Measurements from ENCODE around the gene TTLL9. TPM values are rescaled to one million over a fixed set of nuclear protein-coding genes. Genes with fewer than 3 reads are reported as not detected.

Gene TTLL9
- total RNA-seq, 4 donors from 2014 or later: 0.47 to 1.7 TPM; not detected in 2

DNA sequence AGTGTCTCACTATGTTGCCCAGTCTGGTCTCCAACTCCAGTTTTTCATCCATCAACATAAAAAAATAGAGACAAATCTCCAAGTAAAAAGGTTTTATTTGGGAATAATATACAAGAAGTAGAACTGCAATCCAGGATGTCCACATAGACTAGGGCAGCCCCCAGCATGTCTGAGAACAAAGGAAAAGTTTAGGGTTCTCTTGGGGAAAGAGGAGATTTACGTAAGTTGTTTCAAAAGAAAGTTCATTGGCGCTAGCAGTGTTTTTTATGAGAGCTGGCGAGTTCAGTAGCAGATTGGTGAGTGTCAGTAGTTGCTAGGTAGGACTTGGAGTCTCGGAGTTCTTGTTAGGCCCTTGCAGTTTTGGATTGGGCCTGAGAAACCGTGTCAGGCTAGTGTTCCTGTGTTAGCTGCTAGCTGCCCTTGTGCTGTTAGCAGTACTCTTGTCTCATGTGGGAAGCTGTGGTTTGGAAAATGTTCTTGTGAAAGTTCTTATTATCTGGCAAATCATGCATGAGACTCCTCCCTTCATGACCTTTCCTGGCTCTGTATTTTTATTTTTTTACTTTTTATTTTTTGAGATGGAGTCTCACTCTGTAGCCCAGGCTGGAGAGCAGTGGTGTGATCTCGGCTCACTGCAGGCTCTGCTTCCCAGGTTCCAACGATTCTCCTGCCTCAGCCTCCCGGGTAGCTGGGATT lies 24.7 kb downstream of the TTLL9 start:
- Histone ChIP-seq H3K4me3 (no peak overlapping the region), H3K27ac (peak overlapping the region in 3 of 4 donors; percentile 8 to 51 (median 25)), H3K4me1 (no peaks in the 10 kb centered on the region), H3K9me3 (no peaks in the 10 kb centered on the region), H3K36me3 (no peaks in the 10 kb centered on the region), H3K27me3 (no peaks in the 10 kb centered on the region)
- peak in 2 of 3 donors; percentile 73 to 79 for DNase-seq
- no peak for TF ChIP-seq POLR2A (IDR thresholded peaks at IDR 0.05)
- no peak for TF ChIP-seq CTCF (IDR thresholded peaks at IDR 0.05)

DNA sequence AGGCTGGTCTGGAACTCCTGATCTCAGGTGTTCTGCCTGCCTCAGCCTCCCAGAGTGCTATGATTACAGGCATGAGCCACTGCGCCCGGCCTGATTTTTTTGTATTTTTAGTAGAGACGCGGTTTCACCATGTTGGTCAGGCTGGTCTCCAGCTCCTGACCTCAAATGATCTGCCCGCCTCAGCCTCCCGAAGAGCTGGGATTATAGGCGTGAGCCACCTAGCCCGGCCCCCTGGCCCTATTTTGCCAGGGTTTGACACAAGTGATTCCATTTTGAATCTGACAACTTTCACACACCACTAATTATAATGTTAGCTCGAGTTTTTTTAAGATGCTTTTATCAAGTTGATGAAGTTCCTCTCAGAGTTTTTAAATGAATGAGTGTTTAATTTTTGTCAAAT lies 25.6 kb downstream of the TTLL9 start:
- H3K27ac ChIP-seq: peak overlapping the region in 1 of 4 donors; percentile 25
- no peak for TF ChIP-seq CTCF (IDR thresholded peaks at IDR 0.05)

DNA sequence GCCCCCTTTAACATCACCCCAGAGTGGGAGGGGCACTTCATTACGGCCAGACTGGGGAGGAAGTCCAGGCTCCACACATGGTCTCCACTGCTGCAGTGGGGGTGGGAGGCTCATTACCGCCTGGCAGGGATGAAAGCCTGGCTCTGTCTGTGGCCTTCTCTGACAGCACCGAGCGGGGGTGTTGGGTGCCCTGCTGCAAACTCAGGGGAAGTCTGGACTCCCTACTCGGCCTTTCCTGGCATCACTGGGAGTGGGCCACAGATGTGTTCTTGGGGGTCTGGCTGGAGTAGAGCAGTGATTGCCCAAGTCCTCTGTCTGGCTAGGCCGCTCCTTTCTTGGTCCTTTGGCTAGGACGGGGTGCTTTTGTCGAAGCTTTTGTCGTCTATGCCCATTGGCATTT lies 27.1 kb downstream of the TTLL9 start:
- H3K4me3 ChIP-seq: no peak overlapping the region
- H3K9me3 ChIP-seq: no peaks in the 10 kb centered on the region
- no peaks in the 10 kb centered on the region for H3K4me1 ChIP-seq
- H3K27ac ChIP-seq: no peak overlapping the region
- H3K36me3 ChIP-seq: no peaks in the 10 kb centered on the region
- no peak for DNase-seq
- TF ChIP-seq CTCF (IDR thresholded peaks at IDR 0.05) (no peak), POLR2A (IDR thresholded peaks at IDR 0.05) (no peak)
- H3K27me3 ChIP-seq: no peaks in the 10 kb centered on the region

More for the DNA sequence above, 25.6 kb downstream of the TTLL9 start:
- no peak overlapping the region for H3K4me3 ChIP-seq
- H3K36me3 ChIP-seq: no peaks in the 10 kb centered on the region
- no peaks in the 10 kb centered on the region for H3K27me3 ChIP-seq
- no peaks in the 10 kb centered on the region for H3K9me3 ChIP-seq
- H3K4me1 ChIP-seq: no peaks in the 10 kb centered on the region
- no peak for DNase-seq

DNA sequence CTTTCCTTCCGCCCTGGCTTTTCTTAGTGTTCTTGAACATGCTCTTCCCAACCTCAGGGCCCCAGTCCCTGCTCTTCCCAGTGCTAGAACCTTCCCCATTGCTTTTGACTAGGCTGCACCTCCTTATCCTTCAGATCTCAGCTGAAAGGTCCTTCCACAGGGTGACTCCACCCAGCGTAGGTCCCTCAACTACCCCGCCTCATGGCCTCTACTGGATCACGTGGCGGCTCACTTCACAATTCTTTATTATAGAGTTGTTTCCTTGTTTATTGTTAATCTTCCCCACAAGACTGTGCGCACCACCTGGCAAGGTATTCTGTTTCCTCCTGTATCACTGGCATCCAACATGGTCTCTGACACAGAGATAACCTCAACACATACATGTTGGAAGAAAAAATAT lies 31.2 kb downstream of the TTLL9 start:
- Histone ChIP-seq H3K36me3 (no peaks in the 10 kb centered on the region), H3K27me3 (no peaks in the 10 kb centered on the region), H3K27ac (no peak overlapping the region), H3K4me3 (no peak overlapping the region), H3K4me1 (no peaks in the 10 kb centered on the region), H3K9me3 (no peaks in the 10 kb centered on the region)
- TF ChIP-seq CTCF (IDR thresholded peaks at IDR 0.05) (no peak), POLR2A (IDR thresholded peaks at IDR 0.05) (no peak)
- DNase-seq: no peak

- Histone ChIP-seq H3K9me3 (no peaks in the 10 kb centered on the region), H3K36me3 (no peaks in the 10 kb centered on the region), H3K4me3 (no peak overlapping the region), H3K27me3 (no peaks in the 10 kb centered on the region), H3K4me1 (no peaks in the 10 kb centered on the region), H3K27ac (no peak overlapping the region)
- TF ChIP-seq POLR2A (IDR thresholded peaks at IDR 0.05) (no peak), CTCF (IDR thresholded peaks at IDR 0.05) (no peak)
- no peak for DNase-seq
These were observed 33.4 kb downstream of the TTLL9 start for GRCh38 chr20:31903627-31904386.
